ENCODE measurements around the gene ZNF285.
A peak's percentile ranks its signal among the peaks of the same experiment; 100 is the strongest.

The ZNF285 gene

DNA sequence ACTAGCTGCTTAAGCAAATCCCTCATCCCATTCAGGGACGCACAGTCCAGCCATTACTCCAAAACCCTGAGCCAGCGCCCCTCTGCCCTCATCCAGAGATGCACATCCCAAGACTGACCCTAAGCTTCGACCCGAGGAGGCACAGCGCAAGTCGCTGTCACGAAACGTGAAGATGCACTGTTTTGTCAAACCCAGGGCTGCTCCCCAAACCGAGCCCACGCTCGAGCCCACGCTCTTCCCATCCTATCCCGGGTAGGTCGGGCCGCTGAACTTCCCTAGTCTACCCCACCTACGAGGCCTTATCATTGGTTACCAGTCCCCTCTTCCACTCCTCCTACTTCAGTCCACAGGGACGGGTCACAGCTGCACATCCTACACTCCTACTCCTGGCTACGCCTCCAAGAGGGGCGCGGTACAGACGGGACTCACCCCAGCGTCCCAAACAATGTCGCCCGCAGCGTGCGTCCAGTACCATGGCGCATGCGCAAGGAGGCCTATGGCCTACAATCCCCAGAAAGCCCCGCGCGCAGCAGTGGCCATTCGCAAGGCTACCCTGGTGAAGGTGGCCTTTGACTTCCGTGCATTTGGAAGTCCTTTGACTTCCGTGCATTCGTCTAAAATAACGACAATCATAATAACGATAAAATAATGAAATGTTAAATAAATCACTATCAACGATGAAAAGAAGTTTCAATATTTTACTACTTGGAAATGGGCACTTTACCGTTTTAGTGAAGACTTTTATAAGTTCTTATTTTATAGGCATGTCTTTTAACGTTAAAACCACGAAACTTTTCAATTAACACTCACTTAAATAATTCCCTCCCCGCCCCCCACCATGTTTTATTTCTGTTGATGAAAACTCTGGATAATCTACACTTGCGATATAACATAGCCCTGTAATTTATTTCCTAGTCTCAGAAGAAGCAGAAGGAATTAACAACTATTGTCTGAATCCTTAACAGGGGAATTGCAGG lies at the start of gene ZNF285:
ZNF285 (minus strand) TSS at position 470 of the 977 bp plus-strand sequence. CDS start 4,395 bp downstream, outside the sequence.
- H3K4me2 ChIP-seq (ENCODE audit: low read depth, low read length), result peak within 1 kb of the TSS; percentile 66
- no peak within 1 kb of the TSS for H3K27ac ChIP-seq (ENCODE audit: low read length)
- H4K20me1 ChIP-seq (ENCODE audit: insufficient read depth, low read length), result no peaks in the 10 kb centered on the region
- peak within 1 kb of the TSS; percentile 65 for H3K4me3 ChIP-seq (ENCODE audit: low read length)
- H3K9me3 ChIP-seq (replicated peaks; ENCODE audit: insufficient read depth, low read length), result no peaks in the 10 kb centered on the region; the same call in 1 of the 2 replicates
- no peaks in the 10 kb centered on the region for H3K27me3 ChIP-seq (replicated peaks; ENCODE audit: insufficient read depth, low read length)
- no peaks in the 10 kb centered on the region for H3F3A ChIP-seq (ENCODE audit: insufficient read depth, low read length)
- peak; percentile 90 for DNase-seq
- H3K4me1 ChIP-seq (ENCODE audit: low read length), result no peaks in the 10 kb centered on the region
- no peaks in the 10 kb centered on the region for H3K36me3 ChIP-seq (replicated peaks; ENCODE audit: insufficient read depth, low read length)
- TF ChIP-seq CTCF (IDR thresholded peaks at IDR 0.05; ENCODE audit: low read length) (no peak), EZH2 (optimal IDR thresholded peaks at IDR 0.05; ENCODE audit: low read depth, low read length) (no peak), EZH2phosphoT487 (IDR thresholded peaks at IDR 0.05; ENCODE audit: low read length) (no peak)
- no peaks in the 10 kb centered on the region for H3K9me2 ChIP-seq (replicated peaks; ENCODE audit: insufficient read depth, low read length)
- peak within 1 kb of the TSS; percentile 99 for H2AFZ ChIP-seq (ENCODE audit: low read length)
- H3K9ac ChIP-seq (ENCODE audit: low read length), result no peak within 1 kb of the TSS
- no peaks in the 10 kb centered on the region for H3K79me2 ChIP-seq (ENCODE audit: low read length)

DNA sequence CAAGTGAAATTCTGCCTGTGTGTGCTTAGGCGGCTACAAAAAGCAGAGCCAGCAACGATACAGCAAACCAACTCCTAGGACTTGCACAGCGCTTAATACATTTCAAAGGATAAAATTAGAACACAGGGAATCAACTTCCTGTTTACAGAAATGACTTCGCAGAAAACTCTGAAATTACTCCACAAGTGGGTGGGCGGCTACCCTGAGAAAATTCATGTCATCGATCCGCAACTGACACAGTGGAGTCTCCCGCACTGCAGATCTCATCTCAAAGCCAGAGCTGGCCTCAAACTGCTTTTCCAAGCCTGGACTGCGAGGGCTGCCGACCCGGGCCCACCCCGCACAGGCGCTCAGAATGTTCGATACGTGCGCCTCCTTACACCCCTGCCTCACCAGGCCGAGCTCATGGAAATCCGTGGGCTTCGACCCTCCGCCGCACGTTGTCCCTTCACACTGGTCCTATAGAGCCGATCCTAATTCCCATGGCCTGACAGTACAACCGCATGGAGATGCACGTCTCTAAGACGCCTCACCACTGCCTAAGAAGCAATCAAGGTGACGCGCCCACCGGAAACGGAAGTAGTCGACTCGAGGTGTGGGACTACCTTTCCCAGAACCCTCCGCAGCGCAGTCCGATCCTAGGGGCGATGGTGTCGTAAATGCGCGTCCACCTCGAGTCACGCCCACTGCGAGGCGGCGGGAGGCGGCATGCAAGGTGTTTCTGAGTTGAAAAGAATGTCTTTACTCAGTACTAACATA lies 46.7 kb upstream of the ZNF285 start, which contains the start of gene ZNF229:
ZNF229 (minus strand) TSS at position 557 of the 759 bp plus-strand sequence. CDS start 5,625 bp downstream, outside the sequence.
- Histone ChIP-seq H3K79me2 (ENCODE audit: low read length) (no peaks in the 10 kb centered on the region), H3K27ac (ENCODE audit: low read length) (no peak within 1 kb of the TSS), H3K36me3 (replicated peaks; ENCODE audit: insufficient read depth, low read length) (no peaks in the 10 kb centered on the region), H3K9ac (ENCODE audit: low read length) (no peak within 1 kb of the TSS), H3K9me3 (replicated peaks; ENCODE audit: insufficient read depth, low read length) (no peaks in the 10 kb centered on the region), H3K4me1 (ENCODE audit: low read length) (no peaks in the 10 kb centered on the region), H4K20me1 (ENCODE audit: insufficient read depth, low read length) (no peaks in the 10 kb centered on the region), H3K27me3 (replicated peaks; ENCODE audit: insufficient read depth, low read length) (no peaks in the 10 kb centered on the region; the same call in 1 of the 2 replicates), H3F3A (ENCODE audit: insufficient read depth, low read length) (no peaks in the 10 kb centered on the region), H3K4me3 (ENCODE audit: low read length) (no peak within 1 kb of the TSS), H2AFZ (ENCODE audit: low read length) (0 out of 2 replicates have a peak within 1 kb of the TSS, but pooled peaks have one; percentile 44), H3K9me2 (replicated peaks; ENCODE audit: insufficient read depth, low read length) (no peaks in the 10 kb centered on the region), H3K4me2 (ENCODE audit: low read depth, low read length) (peak within 1 kb of the TSS; percentile 1; the same call in 1 of the 2 replicates)
- TF ChIP-seq EZH2 (optimal IDR thresholded peaks at IDR 0.05; ENCODE audit: low read depth, low read length) (no peak), EZH2phosphoT487 (IDR thresholded peaks at IDR 0.05; ENCODE audit: low read length) (no peak), CTCF (IDR thresholded peaks at IDR 0.05; ENCODE audit: low read length) (no peak)
- DNase-seq, result peak; percentile 33

GRCh38 chr19:44438441-44438840 lies 37.0 kb upstream of the ZNF285 start:
- H3K9me2 ChIP-seq (replicated peaks; ENCODE audit: insufficient read depth, low read length), result no peaks in the 10 kb centered on the region
- no peak overlapping the region for H2AFZ ChIP-seq (ENCODE audit: low read length)
- H3K36me3 ChIP-seq (replicated peaks; ENCODE audit: insufficient read depth, low read length), result no peaks in the 10 kb centered on the region
- H3K4me2 ChIP-seq (ENCODE audit: low read depth, low read length), result no peak overlapping the region
- H3K4me1 ChIP-seq (ENCODE audit: low read length), result no peaks in the 10 kb centered on the region
- no peaks in the 10 kb centered on the region for H4K20me1 ChIP-seq (ENCODE audit: insufficient read depth, low read length)
- H3F3A ChIP-seq (ENCODE audit: insufficient read depth, low read length), result no peaks in the 10 kb centered on the region
- H3K9ac ChIP-seq (ENCODE audit: low read length), result no peak overlapping the region
- DNase-seq, result no peak
- TF ChIP-seq EZH2 (optimal IDR thresholded peaks at IDR 0.05; ENCODE audit: low read depth, low read length) (no peak), CTCF (IDR thresholded peaks at IDR 0.05; ENCODE audit: low read length) (no peak), EZH2phosphoT487 (IDR thresholded peaks at IDR 0.05; ENCODE audit: low read length) (no peak)
- no peaks in the 10 kb centered on the region for H3K79me2 ChIP-seq (ENCODE audit: low read length)
- H3K9me3 ChIP-seq (replicated peaks; ENCODE audit: insufficient read depth, low read length), result no peaks in the 10 kb centered on the region
- no peak overlapping the region for H3K27ac ChIP-seq (ENCODE audit: low read length)
- H3K27me3 ChIP-seq (replicated peaks; ENCODE audit: insufficient read depth, low read length), result no peaks in the 10 kb centered on the region
- no peak overlapping the region for H3K4me3 ChIP-seq (ENCODE audit: low read length)

Measured in MM.1S (cell line).